AG09309 (cell line): ENCODE results near the gene GNAQ.

Experiments used
- DNase-seq: peaks from one replicate; pipeline ENCODE4 v3.0.0-alpha.2; 2010; ENCODE audit warnings: low read depth
- H3K4me3 ChIP-seq: 2 replicates; pipeline ENCODE4 v1.5.1; 2011; ENCODE audit warnings: mild to moderate bottlenecking, low read depth, low read length, moderate library complexity; ENCODE audit not compliant: control insufficient read depth
- TF ChIP-seq, protein P1 (sequence below): IDR thresholded peaks from 2 replicates; pipeline ENCODE4 v1.5.1; 2011; ENCODE audit warnings: mild to moderate bottlenecking, low read depth, low read length, inconsistent platforms; ENCODE audit not compliant: insufficient read depth, control insufficient read depth; ENCODE audit errors: missing control alignments

GNAQ gene

DNA sequence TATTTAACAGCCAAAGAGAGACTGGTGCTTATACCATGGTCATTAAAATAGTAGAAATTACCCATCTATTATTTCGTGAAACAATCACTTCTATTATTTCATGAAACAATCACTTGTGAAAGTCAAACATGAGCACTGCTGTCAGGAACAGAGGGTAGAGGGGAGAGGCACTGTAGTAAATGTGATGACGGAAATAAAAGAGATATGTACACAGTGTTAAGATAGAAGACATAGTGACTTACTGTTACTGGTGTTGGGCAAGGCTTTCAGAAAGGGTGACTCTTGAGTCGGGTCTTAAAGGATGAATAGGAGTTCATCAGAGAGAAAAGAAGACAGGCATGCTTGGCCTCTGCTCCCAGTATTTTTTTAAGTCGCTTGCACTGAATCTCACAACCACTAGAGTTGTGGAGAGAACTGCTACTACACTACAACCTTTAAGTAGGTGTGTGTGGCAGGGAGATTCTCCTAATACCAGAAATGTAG lies 220.9 kb downstream of the GNAQ start:
- no peak for DNase-seq
- no peak overlapping the region for H3K4me3 ChIP-seq
- TF ChIP-seq, protein P1, sequence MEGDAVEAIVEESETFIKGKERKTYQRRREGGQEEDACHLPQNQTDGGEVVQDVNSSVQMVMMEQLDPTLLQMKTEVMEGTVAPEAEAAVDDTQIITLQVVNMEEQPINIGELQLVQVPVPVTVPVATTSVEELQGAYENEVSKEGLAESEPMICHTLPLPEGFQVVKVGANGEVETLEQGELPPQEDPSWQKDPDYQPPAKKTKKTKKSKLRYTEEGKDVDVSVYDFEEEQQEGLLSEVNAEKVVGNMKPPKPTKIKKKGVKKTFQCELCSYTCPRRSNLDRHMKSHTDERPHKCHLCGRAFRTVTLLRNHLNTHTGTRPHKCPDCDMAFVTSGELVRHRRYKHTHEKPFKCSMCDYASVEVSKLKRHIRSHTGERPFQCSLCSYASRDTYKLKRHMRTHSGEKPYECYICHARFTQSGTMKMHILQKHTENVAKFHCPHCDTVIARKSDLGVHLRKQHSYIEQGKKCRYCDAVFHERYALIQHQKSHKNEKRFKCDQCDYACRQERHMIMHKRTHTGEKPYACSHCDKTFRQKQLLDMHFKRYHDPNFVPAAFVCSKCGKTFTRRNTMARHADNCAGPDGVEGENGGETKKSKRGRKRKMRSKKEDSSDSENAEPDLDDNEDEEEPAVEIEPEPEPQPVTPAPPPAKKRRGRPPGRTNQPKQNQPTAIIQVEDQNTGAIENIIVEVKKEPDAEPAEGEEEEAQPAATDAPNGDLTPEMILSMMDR, result no peak

DNA sequence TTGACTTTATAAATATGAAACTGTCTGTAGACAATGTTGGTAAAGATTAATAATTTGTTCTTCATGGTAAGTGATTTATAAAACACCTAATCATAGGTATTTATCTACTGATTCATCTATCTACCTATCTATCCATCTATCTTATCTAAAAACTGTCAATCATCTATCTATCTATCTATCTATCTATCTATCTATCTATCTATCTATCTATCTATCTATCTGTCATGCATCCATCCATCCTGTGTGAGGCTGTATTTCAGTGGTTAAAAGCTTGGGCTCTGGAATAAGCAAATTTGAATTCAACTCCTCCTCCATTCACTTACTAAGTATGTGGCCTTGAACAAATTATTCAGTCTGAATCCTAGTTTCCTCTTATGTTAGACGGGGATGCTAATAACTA lies 221.6 kb downstream of the GNAQ start:
- TF ChIP-seq, protein P1, result no peak
- DNase-seq, result no peak
- H3K4me3 ChIP-seq, result no peak overlapping the region

DNA sequence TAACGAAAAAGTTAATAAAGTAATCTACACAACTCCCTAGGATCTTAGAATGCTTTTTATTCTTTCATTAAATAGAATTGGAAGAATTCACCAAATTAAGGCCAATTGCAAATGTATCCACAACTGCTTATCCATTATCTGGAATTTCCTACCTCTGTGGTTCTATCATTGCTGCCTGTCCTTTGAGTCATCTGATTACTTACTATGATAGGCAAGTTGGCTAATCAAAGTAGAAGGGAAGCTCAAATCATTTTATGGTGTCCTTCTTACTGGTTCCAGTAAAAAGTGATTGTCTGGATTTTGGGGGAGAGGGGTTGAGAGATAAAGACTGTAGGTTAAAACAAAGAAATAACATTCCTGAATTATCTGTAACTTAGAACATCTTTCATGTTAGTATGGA lies 222.1 kb downstream of the GNAQ start:
- TF ChIP-seq, protein P1, result no peak
- no peak overlapping the region for H3K4me3 ChIP-seq
- DNase-seq, result no peak

DNA sequence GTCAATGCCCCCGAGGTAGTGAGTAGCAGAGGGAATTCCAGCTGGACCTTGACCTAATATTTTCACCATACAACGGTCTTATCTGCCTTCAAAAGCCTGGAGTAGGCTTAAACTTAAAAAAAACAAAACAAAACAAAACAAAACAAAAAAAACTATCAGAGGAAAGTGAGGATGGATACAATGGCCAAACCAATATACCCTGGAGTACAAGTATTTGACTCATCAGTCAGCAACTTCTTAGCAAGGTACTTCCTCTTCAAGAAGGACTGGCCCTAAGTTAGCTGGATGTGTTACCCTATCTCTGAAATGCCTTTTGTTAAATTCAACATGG lies 222.9 kb downstream of the GNAQ start:
- TF ChIP-seq, protein P1, result no peak
- no peak overlapping the region for H3K4me3 ChIP-seq
- no peak for DNase-seq

DNA sequence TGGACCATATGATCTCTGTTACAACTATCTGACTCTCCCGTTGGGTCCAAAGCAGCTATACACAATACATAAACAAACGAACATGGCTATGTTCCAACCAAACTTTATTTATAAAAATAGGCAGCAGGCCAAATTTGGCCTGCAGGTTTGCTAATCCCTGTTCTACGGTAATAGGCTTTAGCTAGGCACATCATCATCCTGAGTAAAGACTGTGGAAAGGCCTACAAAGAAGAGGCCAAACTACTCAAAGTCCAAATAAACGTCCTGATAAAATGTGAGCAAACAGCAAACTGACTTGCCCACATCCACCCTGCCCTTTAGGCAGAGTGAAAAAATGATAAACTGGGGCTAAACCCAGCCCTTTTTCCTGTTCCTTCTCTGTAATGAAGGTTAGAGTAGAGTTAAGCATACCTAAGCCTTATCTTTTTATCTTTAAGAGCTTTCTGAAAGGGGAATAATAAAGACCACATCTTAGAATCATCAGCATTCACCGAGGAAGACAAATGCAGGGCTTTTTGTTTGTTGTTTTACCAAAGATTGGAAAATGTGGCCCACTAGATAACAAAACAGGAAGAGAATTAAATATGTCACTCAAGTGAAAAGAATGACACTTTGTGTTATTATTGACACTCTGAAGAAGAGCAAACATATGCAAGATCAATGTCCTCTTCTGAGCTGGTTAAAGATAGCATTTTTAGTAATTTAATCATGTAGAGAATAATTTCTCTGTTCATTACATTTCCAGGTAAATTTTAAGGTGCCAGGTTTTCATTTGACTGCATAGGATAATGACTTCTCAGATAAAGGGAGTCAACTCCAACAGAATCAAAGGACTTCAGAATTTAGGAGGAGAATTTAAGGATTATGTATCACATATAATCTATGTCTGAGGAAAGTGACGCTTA lies 223.5 kb downstream of the GNAQ start:
- no peak overlapping the region for H3K4me3 ChIP-seq
- TF ChIP-seq, protein P1, result no peak
- DNase-seq, result no peak

DNA sequence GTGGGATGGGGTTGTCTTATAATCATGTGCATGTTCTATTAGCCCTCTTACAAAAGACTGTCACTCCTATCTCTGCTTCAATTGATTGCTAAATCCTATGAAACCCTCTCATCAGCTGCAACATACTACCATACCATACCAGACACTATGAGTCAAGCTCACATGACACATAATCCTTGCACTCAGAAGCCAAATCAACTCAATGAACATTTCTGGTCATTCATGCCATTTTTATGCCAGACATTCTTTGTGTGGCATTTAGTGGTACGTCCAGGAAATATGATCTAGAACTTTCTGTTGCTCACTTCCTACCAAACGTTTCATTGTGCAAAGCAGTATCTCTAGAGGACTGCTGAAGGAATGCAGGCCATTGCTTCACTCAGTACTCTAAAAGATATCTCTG lies 224.3 kb downstream of the GNAQ start:
- TF ChIP-seq, protein P1, result no peak
- no peak overlapping the region for H3K4me3 ChIP-seq
- peak; percentile 87 for DNase-seq
